ENCODE measurements around the gene CAPN1.

GRCh38 chr11:65208785-65209710, 27.3 kb downstream of the CAPN1 start:
- TF ChIP-seq CTCF (IDR thresholded peaks at IDR 0.05) = no peak
- TF ChIP-seq POLR2A (IDR thresholded peaks at IDR 0.05) = no peak

Data from right lobe of liver (tissue), 4 donors.